ENCODE results near the gene MZT2B.
"Not testable (repeated sequence)": the region's sequence is repeated elsewhere in the genome, so short reads cannot be mapped to it uniquely, and the experiment has no call there.

GRCh38 chr2:130140516-130140915, 41.5 kb upstream of the MZT2B start:
- TF ChIP-seq CTCF (conservative IDR thresholded peaks at IDR 0.05; ENCODE audit: low read depth in 2 of 2); POLR2AphosphoS5 (IDR thresholded peaks at IDR 0.05; ENCODE audit: low read depth); CREB1 (CRISPR knock-in tag; IDR thresholded peaks at IDR 0.05; ENCODE audit: low read depth); JUNB (IDR thresholded peaks at IDR 0.05; ENCODE audit: unreplicated experiment); EZH2phosphoT487 (IDR thresholded peaks at IDR 0.05; ENCODE audit: unreplicated experiment); EZH2 (IDR thresholded peaks at IDR 0.05; ENCODE audit: low read depth, unreplicated experiment); REST (IDR thresholded peaks at IDR 0.05; ENCODE audit: unreplicated experiment); ETS1 (IDR thresholded peaks at IDR 0.05); NANOG (IDR thresholded peaks at IDR 0.05; ENCODE audit: borderline replicate concordance); ZNF114 (CRISPR knock-in tag; IDR thresholded peaks at IDR 0.05): not testable (repeated sequence)

All from GM23338 (cell line).